ENCODE results near the gene ZC3H7A. TPM values are rescaled to one million over a fixed set of nuclear protein-coding genes. Genes with fewer than 3 reads are reported as not detected.

ZC3H7A gene
- total RNA-seq, 1 experiment from 2014 or later, result 54.9 TPM

- Histone ChIP-seq H4K20me1 (ENCODE audit: insufficient read depth, low read depth, low read length) (no peaks in the 10 kb centered on the region), H3K27ac (ENCODE audit: low read length) (no peak overlapping the region), H3K4me2 (ENCODE audit: low read depth, low read length, poor library complexity, severe bottlenecking) (no peak overlapping the region), H2AFZ (ENCODE audit: low read length) (no peak overlapping the region), H3K9me2 (replicated peaks; ENCODE audit: insufficient read depth, low read length) (no peaks in the 10 kb centered on the region), H3K4me1 (ENCODE audit: low read length) (no peaks in the 10 kb centered on the region), H3K27me3 (ENCODE audit: low read length) (no peaks in the 10 kb centered on the region), H3K79me2 (ENCODE audit: low read length) (peaks cover 9% of the 10 kb centered on the region; the same call in 1 of the 2 replicates), H3K9ac (ENCODE audit: low read length) (no peak overlapping the region), H3K4me3 (ENCODE audit: low read length) (no peak overlapping the region), H3K36me3 (ENCODE audit: insufficient read depth, low read length) (peaks cover 52% of the 10 kb centered on the region), H3K9me3 (ENCODE audit: low read length) (no peaks in the 10 kb centered on the region)
- no peak for DNase-seq
Measured at GRCh38 chr16:11757671-11758545, 39.1 kb downstream of the ZC3H7A start.

DNA sequence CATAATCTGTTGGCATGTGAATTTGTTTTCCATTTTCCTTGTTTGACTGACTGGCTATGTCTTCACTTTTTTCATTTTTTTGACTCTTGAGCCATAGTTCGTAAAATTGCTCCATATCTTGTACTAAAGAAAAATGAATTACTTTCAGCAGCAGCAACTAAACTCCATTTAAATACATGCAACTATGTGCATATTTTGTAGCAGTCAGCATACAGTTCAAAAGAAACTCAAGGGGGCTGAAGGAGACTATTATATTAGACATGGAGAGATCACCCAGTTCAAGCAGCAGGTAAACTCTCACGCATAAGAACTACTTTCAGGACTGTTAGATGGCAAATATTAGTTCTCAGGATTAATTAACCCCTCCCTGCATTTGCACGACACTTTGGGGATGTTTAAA lies 40.8 kb downstream of the ZC3H7A start:
- peaks cover 46% of the 10 kb centered on the region for H3K36me3 ChIP-seq (ENCODE audit: insufficient read depth, low read length)
- no peaks in the 10 kb centered on the region for H3K4me1 ChIP-seq (ENCODE audit: low read length)
- H3K9me2 ChIP-seq (replicated peaks; ENCODE audit: insufficient read depth, low read length), result no peaks in the 10 kb centered on the region
- H3K9me3 ChIP-seq (ENCODE audit: low read length), result no peaks in the 10 kb centered on the region
- peaks cover 9% of the 10 kb centered on the region; the same call in 1 of the 2 replicates for H3K79me2 ChIP-seq (ENCODE audit: low read length)
- no peak overlapping the region for H3K4me3 ChIP-seq (ENCODE audit: low read length)
- H2AFZ ChIP-seq (ENCODE audit: low read length), result no peak overlapping the region
- H3K4me2 ChIP-seq (ENCODE audit: low read depth, low read length, poor library complexity, severe bottlenecking), result no peak overlapping the region
- no peaks in the 10 kb centered on the region for H3K27me3 ChIP-seq (ENCODE audit: low read length)
- H3K27ac ChIP-seq (ENCODE audit: low read length), result no peak overlapping the region
- no peaks in the 10 kb centered on the region for H4K20me1 ChIP-seq (ENCODE audit: insufficient read depth, low read depth, low read length)
- no peak overlapping the region for H3K9ac ChIP-seq (ENCODE audit: low read length)
- DNase-seq, result no peak

GRCh38 chr16:11755022-11755760 lies 41.9 kb downstream of the ZC3H7A start:
- H3K27me3 ChIP-seq (ENCODE audit: low read length), result no peaks in the 10 kb centered on the region
- no peaks in the 10 kb centered on the region for H3K9me2 ChIP-seq (replicated peaks; ENCODE audit: insufficient read depth, low read length)
- no peaks in the 10 kb centered on the region for H3K9me3 ChIP-seq (ENCODE audit: low read length)
- H3K27ac ChIP-seq (ENCODE audit: low read length), result no peak overlapping the region
- H3K36me3 ChIP-seq (ENCODE audit: insufficient read depth, low read length), result peaks cover 46% of the 10 kb centered on the region
- no peak overlapping the region for H3K4me2 ChIP-seq (ENCODE audit: low read depth, low read length, poor library complexity, severe bottlenecking)
- no peaks in the 10 kb centered on the region for H4K20me1 ChIP-seq (ENCODE audit: insufficient read depth, low read depth, low read length)
- no peak overlapping the region for H3K4me3 ChIP-seq (ENCODE audit: low read length)
- no peaks in the 10 kb centered on the region for H3K4me1 ChIP-seq (ENCODE audit: low read length)
- H3K79me2 ChIP-seq (ENCODE audit: low read length), result peaks cover 5% of the 10 kb centered on the region; the same call in 1 of the 2 replicates
- no peak overlapping the region for H3K9ac ChIP-seq (ENCODE audit: low read length)
- H2AFZ ChIP-seq (ENCODE audit: low read length), result no peak overlapping the region
- DNase-seq, result no peak

GRCh38 chr16:11752856-11753255 lies 44.2 kb downstream of the ZC3H7A start:
- H3K9me3 ChIP-seq (ENCODE audit: low read length), result no peaks in the 10 kb centered on the region
- no peaks in the 10 kb centered on the region for H3K9me2 ChIP-seq (replicated peaks; ENCODE audit: insufficient read depth, low read length)
- no peaks in the 10 kb centered on the region for H3K4me1 ChIP-seq (ENCODE audit: low read length)
- H3K27ac ChIP-seq (ENCODE audit: low read length), result no peak overlapping the region
- H2AFZ ChIP-seq (ENCODE audit: low read length), result no peak overlapping the region
- H3K9ac ChIP-seq (ENCODE audit: low read length), result no peak overlapping the region
- peaks cover 48% of the 10 kb centered on the region for H3K36me3 ChIP-seq (ENCODE audit: insufficient read depth, low read length)
- H3K79me2 ChIP-seq (ENCODE audit: low read length), result peaks cover under 1% of the 10 kb centered on the region; the same call in 1 of the 2 replicates
- no peak for DNase-seq
- H3K4me3 ChIP-seq (ENCODE audit: low read length), result no peak overlapping the region
- no peak overlapping the region for H3K4me2 ChIP-seq (ENCODE audit: low read depth, low read length, poor library complexity, severe bottlenecking)
- no peaks in the 10 kb centered on the region for H3K27me3 ChIP-seq (ENCODE audit: low read length)
- no peaks in the 10 kb centered on the region for H4K20me1 ChIP-seq (ENCODE audit: insufficient read depth, low read depth, low read length)

DNA sequence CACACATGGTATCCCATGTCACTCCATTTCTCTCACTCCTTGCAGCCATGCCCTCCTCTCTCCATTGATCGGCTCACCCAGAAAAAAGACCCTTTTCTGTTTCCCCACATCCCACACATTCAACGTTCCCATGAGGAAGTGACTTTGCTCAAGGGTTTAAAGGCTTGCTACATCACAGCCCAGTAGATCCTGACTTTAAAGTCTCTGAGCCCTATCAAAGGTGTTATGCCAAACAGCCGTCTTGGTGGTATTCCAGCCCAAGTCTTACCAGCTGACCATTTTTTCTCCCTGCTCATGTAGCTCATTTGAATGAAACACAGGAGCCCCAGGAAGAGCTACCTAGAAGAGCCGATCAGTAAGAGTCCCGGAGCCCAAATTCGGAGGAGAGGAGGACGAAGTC lies 47.0 kb downstream of the ZC3H7A start:
- Histone ChIP-seq H3K27me3 (ENCODE audit: low read length) (no peaks in the 10 kb centered on the region), H3K4me1 (ENCODE audit: low read length) (no peaks in the 10 kb centered on the region), H3K4me3 (ENCODE audit: low read length) (no peak overlapping the region), H3K9ac (ENCODE audit: low read length) (no peak overlapping the region), H3K36me3 (ENCODE audit: insufficient read depth, low read length) (peaks cover 32% of the 10 kb centered on the region; the same call in 1 of the 2 replicates), H4K20me1 (ENCODE audit: insufficient read depth, low read depth, low read length) (no peaks in the 10 kb centered on the region), H3K9me2 (replicated peaks; ENCODE audit: insufficient read depth, low read length) (no peaks in the 10 kb centered on the region), H3K9me3 (ENCODE audit: low read length) (no peaks in the 10 kb centered on the region), H2AFZ (ENCODE audit: low read length) (no peak overlapping the region), H3K4me2 (ENCODE audit: low read depth, low read length, poor library complexity, severe bottlenecking) (no peak overlapping the region), H3K79me2 (ENCODE audit: low read length) (no peaks in the 10 kb centered on the region), H3K27ac (ENCODE audit: low read length) (no peak overlapping the region)
- no peak for DNase-seq

- DNase-seq, result no peak
- Histone ChIP-seq H3K4me1 (ENCODE audit: low read length) (peaks cover 4% of the 10 kb centered on the region), H3K9me3 (ENCODE audit: low read length) (no peaks in the 10 kb centered on the region), H3K9me2 (replicated peaks; ENCODE audit: insufficient read depth, low read length) (no peaks in the 10 kb centered on the region), H3K36me3 (ENCODE audit: insufficient read depth, low read length) (peaks cover 31% of the 10 kb centered on the region; the same call in 1 of the 2 replicates), H4K20me1 (ENCODE audit: insufficient read depth, low read depth, low read length) (no peaks in the 10 kb centered on the region), H2AFZ (ENCODE audit: low read length) (no peak overlapping the region), H3K9ac (ENCODE audit: low read length) (no peak overlapping the region), H3K79me2 (ENCODE audit: low read length) (no peaks in the 10 kb centered on the region), H3K27ac (ENCODE audit: low read length) (no peak overlapping the region), H3K4me2 (ENCODE audit: low read depth, low read length, poor library complexity, severe bottlenecking) (no peak overlapping the region), H3K27me3 (ENCODE audit: low read length) (no peaks in the 10 kb centered on the region), H3K4me3 (ENCODE audit: low read length) (no peak overlapping the region)
Measured at GRCh38 chr16:11748404-11749254, 48.4 kb downstream of the ZC3H7A start.

- H3K9ac ChIP-seq (ENCODE audit: low read length), result no peak overlapping the region
Measured at GRCh38 chr16:11747949-11748403, 49.1 kb downstream of the ZC3H7A start.

More at GRCh38 chr16:11747949-11748403, 49.1 kb downstream of the ZC3H7A start:
- DNase-seq, result no peak
- H3K79me2 ChIP-seq (ENCODE audit: low read length), result no peaks in the 10 kb centered on the region
- H3K27ac ChIP-seq (ENCODE audit: low read length), result no peak overlapping the region
- H3K4me1 ChIP-seq (ENCODE audit: low read length), result peaks cover 10% of the 10 kb centered on the region
- H3K27me3 ChIP-seq (ENCODE audit: low read length), result no peaks in the 10 kb centered on the region
- H3K36me3 ChIP-seq (ENCODE audit: insufficient read depth, low read length), result peaks cover 30% of the 10 kb centered on the region; the same call in 1 of the 2 replicates
- H3K4me2 ChIP-seq (ENCODE audit: low read depth, low read length, poor library complexity, severe bottlenecking), result no peak overlapping the region
- H4K20me1 ChIP-seq (ENCODE audit: insufficient read depth, low read depth, low read length), result no peaks in the 10 kb centered on the region
- no peak overlapping the region for H2AFZ ChIP-seq (ENCODE audit: low read length)
- H3K4me3 ChIP-seq (ENCODE audit: low read length), result no peak overlapping the region
- no peaks in the 10 kb centered on the region for H3K9me3 ChIP-seq (ENCODE audit: low read length)
- no peaks in the 10 kb centered on the region for H3K9me2 ChIP-seq (replicated peaks; ENCODE audit: insufficient read depth, low read length)

Measured in Karpas-422 (cell line).